Hematopoietic multipotent progenitor cell treated with erythropoietin and hydrocortisone succinate and interleukin-3 and kit ligand, for 17 days (in vitro differentiated cells): ENCODE results near the gene BCL2L15.

Experiments used
- DNase-seq: peaks from one replicate; pipeline ENCODE4 v3.0.0-alpha.2; 2015; ENCODE audit warnings: low spot score

Gene BCL2L15

GRCh38 chr1:113905435-113905861 lies 18.1 kb upstream of the BCL2L15 start:
- no peak for DNase-seq

GRCh38 chr1:113904674-113905434 lies 17.5 kb upstream of the BCL2L15 start, which contains the start of the genes AP4B1 and DCLRE1B:
Gene AP4B1 (minus strand): TSS chr1:113904799. CDS start chr1:113904717, 82 bp downstream.
Gene DCLRE1B (plus strand): TSS chr1:113905326. CDS start chr1:113905587, 261 bp downstream.
- peak; percentile 98 for DNase-seq

- no peak for DNase-seq
Observed at GRCh38 chr1:113904293-113904673, 16.9 kb upstream of the BCL2L15 start.

- no peak for DNase-seq
Observed at GRCh38 chr1:113903501-113904292, 16.3 kb upstream of the BCL2L15 start.

- no peak for DNase-seq
Observed at GRCh38 chr1:113901191-113901590, 13.8 kb upstream of the BCL2L15 start.

- no peak for DNase-seq
Observed at GRCh38 chr1:113899111-113899510, 11.7 kb upstream of the BCL2L15 start.

GRCh38 chr1:113898241-113898814 lies 10.9 kb upstream of the BCL2L15 start:
- DNase-seq = no peak

GRCh38 chr1:113895961-113896360 lies 8.6 kb upstream of the BCL2L15 start:
- no peak for DNase-seq

GRCh38 chr1:113895098-113895497 lies 7.7 kb upstream of the BCL2L15 start:
- no peak for DNase-seq

GRCh38 chr1:113893267-113893666 lies 5.9 kb upstream of the BCL2L15 start:
- DNase-seq = no peak

GRCh38 chr1:113891631-113892220 lies 4.3 kb upstream of the BCL2L15 start:
- no peak for DNase-seq

- no peak for DNase-seq
Observed at GRCh38 chr1:113890816-113891215, 3.4 kb upstream of the BCL2L15 start.

- DNase-seq = no peak
Observed at GRCh38 chr1:113886417-113887401, 672 bp downstream of the BCL2L15 start.

GRCh38 chr1:113881661-113882060 lies 5.7 kb downstream of the BCL2L15 start:
- DNase-seq = no peak

GRCh38 chr1:113879739-113880038 lies 7.7 kb downstream of the BCL2L15 start:
- no peak for DNase-seq

- DNase-seq = no peak
Observed at GRCh38 chr1:113876176-113876575, 11.2 kb downstream of the BCL2L15 start.

GRCh38 chr1:113875714-113876113 lies 11.7 kb downstream of the BCL2L15 start:
- no peak for DNase-seq

- peak; percentile 33 for DNase-seq
Observed at GRCh38 chr1:113874012-113874879, 13.1 kb downstream of the BCL2L15 start.

GRCh38 chr1:113872219-113872935 lies 15.0 kb downstream of the BCL2L15 start:
- DNase-seq = no peak
